GM20431 (cell line): ENCODE measurements around the gene SLC25A22.

Experiments
- in situ Hi-C: fragments of 300-500 bp; cut with MseI, MboI; formaldehyde crosslinking; loops from one replicate; pipeline ENCODE4 v1.15.0; 2020; ENCODE audit warnings: low sequenced_read_pairs; ENCODE audit not compliant: unreplicated experiment

The SLC25A22 gene

DNA sequence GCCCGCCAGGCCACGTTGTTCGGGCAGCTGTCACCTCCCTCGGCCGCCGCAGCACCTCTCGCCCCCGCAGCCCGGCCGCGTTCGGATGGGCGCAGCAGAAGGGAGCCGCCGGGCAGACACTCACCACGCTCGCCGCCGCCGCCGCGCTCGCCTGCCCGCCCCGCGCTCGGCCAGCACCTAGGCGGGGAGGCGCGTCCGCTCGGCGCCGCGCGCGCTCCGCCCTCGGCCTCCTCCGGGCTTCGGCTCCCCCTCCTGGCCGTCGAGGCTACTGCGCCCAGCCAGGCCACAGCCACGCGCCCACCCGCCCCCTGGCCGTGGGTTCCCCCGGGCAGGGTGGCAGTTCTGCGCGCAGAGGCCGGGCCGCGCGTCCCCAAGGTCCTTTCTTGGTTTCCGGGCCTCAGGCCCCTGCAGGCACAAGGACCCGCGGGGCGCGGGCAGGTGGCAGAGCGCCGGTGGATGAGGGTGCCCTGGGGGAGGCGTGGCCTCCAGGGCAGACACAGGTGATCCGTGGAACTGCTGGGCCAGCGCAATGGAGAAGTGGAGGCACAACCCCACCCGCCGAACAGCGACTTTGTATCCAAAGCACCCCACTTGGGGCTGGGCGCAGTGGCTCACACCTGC, at the start of gene SLC25A22:
Gene SLC25A22 (minus strand): TSS at position 189 of the 621 bp plus-strand sequence. CDS start 3,275 bp downstream, outside the sequence.
- in situ Hi-C loops = no loop called here

DNA sequence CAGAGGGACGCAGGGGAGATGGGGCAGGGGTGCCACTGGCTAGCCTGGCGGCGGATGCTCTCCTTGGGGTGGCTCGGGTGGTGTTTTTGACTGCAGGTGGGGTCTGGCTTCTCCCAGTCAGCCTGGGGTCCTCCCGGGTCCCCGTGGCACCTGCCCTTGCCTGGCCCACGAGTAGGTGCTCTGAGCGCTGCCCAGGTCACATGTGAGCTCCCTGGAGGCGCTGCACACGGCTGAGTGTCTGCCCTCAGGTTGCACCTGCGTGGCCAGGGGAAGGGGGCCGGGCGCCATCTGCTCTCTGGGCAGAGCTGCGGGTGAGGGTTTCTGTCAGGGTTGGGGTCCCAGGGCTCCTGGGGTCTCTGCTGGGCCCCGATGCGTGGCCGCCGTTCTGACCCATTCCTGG, 49.8 kb upstream of the SLC25A22 start:
- in situ Hi-C loops = no loop called here

DNA sequence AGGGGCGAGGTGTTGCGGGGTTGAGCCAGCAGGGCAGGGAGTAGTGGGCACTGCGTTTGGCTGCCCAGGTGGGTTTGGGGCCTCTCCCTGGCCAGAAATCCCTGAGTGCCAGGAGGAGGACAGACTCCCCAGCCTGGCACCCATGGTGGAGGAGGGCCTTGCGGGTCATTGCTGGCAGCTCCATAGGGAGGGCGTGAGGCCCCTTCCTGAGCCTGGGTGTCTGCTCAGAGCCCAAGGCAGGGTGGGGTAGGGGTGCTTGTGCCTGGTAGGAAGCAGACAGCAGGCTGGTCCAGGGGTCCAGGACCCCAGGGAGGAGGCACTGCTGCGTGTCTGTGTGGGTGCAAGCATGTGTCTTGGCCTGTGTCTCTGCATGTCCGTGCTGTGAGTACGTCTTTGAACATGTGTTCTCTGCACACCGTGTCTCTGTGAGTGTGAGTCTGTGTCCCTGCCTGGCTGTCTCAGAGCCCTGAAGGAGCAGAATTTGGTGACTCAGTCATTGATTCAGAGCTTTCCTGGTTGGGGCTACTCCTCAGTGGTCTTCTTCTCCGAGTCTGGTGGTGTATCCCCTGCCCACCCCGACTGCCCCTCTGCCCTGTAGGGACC, 48.5 kb upstream of the SLC25A22 start:
- in situ Hi-C loops = no loop called here

DNA sequence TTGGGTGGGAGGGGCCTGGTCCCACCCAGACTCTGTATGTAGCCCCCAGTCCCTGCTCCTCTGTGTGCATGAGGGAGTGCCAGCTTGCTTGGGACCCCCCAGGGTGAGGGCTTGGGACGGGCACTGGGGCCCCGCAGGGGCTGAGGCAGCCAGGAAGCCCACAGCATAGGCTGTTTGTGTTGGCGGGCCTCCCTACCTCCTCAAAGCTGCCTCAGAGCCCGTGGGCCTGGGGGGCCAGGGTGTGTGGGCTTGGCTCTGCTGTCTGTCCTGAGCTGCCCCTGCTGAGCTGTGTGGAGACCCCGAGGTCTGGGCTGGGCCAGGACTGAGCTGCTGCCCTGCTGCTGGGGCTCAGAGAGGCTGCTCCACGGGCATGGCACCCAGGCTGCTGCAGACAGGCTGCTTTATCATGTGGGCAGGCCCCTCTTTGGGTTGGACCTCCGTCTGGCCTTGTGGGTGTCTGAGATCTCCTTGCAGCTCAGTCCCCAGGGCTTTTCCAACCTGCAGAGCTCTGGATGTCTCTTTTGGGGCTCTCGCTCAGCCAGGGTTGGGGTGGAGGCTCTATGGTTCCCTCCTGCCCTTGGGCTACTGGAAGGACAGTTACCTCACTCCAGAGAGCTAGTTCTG, 47.9 kb upstream of the SLC25A22 start:
- in situ Hi-C loops = no loop called here

DNA sequence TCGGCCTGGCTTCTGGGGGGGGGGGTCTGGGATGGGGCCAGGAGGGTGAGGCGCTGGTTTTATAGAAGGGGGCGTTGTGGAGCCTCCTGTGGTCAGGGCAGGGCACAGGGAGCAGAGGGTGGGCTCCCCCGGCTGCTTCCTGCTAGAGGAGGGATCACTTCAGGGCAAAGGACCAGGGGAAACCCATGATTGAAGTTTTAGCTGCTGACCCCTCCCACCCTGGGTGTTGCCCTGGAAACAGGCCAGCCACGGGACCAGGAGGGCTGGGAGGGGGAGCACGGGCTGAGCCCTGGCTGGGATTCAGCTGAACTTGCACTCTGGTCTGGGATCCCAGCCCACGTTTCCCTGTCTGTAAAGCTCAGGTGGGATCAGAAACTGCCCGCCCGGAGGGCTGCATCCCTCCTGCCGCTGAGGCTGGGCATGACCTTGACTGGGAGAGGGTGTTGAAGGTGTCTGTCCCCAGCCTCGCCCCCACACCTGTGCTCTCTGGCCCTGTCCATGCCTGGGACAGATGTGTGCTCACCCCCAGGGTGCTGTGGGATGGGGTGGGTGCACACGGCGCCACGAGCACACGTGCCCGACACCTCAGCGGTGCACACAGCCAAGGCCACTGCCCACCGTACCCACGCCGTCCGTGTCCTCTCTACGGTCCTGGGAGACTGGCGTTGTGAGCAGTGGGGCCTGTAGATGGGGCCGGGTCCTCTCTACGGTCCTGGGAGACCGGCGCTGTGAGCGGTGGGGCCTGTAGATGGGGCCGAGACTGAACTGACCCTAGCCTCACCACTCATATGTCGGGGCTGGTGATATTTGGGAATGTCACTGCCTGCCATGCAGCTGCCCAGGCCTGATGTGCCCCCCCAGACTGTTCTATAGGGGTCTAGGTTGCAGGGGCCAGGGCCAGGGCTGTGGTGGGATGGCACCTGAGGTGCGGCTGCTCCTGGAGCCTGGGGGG, 46.9 kb upstream of the SLC25A22 start:
- in situ Hi-C loops = no loop called here

DNA sequence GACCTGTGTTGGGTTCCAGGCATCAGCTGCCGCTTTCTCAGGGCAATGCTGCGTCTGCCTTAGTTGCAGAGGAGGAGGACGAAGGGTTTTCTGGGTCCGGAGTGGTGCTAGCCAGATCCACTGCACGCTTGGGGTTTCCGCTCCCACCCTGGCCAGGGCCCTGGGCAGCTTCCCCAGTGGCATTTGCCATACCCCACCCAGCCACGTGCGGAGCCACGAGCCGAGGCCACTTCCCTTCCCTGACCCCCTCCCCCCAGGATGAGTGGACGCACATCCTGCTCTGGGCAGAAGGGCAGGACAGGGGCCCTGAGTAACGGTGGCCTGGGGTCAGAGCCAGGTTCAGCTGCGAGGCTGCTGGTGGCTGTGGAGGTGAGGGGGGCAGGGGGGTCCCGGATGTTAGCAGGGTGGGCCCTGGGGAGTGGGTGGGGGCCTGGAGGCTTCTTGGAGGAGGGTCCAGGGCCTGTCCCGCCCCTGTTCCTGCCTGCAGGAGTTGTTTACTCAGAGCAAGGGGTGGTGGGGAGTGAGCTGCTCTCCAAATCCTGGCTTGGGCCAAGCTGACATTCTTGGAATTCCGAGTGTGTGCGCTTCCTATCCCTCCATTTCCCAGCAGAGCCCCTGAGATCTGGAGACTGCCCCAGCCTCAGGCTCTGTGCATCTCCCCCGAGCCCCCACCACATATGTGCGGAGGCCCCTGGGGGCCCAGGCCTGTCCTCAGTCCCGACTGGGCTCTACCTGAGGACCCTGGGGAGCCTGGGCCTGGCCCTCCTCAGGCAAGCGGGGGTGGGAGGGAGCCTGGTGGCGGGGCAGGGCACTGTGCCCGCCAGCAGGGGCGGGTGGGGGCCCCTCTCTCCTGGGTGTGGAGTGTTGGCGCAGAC, 46.0 kb upstream of the SLC25A22 start:
- in situ Hi-C loops = no loop called here

DNA sequence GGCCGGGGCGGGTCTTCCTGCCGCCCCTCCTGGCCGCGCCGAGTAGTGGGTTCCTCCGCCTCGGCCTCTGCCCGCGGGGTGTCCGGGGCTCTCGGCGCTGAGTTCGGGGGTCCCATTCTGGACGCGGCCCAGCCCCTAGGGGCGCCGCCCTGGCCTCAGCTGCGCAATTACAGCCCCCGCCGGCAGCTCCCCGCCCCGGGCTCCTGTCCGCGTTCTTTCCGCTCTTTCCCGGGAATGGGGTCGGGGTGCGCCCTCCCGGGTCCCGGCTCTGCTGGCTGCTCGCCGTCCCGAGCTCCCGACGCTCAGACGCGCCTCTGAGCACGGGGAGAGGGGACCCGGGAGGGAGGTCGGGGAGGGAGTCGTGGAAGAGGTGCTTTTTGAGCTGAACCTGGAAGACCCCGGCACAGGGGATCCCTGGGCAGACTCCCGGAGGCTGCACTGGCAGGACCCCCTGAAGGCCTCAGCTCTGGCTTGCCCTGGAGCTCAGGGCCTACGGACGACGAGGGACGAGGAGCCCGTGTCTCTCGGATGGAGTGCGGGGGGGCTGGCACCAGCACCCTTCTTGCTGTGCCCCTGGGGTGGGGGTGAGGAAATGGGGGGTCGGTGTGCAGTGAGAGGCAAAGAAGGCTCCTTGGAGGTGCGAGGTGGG, 45.1 kb upstream of the SLC25A22 start:
- in situ Hi-C loops = no loop called here

DNA sequence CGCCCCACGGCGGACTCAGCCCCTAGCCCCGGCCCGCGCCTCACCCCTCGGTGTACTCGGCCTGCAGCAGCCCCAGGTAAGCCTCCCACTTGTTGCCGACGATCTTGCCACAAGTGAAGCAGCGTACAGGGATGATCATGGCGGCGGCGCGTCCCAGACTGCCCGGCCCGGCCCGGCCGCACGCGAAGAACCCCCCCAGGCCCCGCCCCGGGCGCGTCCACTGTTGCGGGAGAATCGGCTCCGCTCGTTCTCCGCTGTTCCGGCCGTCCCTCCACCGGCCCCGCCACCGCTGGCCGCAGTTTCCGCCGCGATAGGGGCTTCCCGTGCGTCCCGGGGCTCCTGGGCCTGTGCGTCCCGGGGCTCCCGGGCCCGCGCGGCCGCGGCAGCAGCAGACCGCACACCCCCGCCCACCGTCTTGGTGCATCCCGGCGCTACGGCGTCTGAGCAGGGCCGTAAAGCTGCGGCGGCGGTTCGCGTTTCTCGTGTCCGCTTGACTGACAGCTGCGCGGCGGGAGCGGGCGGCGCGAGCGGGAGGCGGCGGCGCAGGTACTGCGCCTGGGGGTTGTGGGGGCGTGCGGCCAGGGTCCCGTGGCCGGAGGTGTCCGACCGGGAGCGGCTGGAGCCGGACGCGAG, 44.4 kb upstream of the SLC25A22 start, which contains the start of the genes POLR2L and TSPAN4:
Gene POLR2L (minus strand): TSS at position 160 of the 633 bp plus-strand sequence. CDS start 21 bp downstream, at position 139.
Gene TSPAN4 (plus strand): TSS at position 483 of the 633 bp plus-strand sequence. CDS start 7,453 bp downstream, outside the sequence.
- in situ Hi-C loops = no loop called here

DNA sequence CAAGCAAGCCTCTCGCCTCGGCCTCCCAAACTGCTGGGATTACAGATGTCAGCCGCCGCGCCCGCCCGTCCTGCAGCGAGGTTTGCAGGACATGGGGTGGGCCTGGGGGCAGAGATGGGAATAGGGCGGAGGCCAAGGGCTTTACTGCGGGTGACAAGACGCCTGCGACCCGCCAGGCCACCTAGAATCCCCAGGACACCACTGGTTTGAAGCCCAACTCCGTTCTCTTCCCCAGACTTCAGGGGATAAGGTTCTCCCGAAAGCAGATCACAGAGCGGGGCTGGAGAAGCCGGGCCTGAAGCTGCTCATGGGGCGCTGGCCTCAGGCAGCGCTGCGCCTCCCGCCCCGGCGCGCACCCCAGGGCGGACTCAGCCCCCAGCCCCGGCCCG, 43.9 kb upstream of the SLC25A22 start:
- in situ Hi-C loops = no loop called here

DNA sequence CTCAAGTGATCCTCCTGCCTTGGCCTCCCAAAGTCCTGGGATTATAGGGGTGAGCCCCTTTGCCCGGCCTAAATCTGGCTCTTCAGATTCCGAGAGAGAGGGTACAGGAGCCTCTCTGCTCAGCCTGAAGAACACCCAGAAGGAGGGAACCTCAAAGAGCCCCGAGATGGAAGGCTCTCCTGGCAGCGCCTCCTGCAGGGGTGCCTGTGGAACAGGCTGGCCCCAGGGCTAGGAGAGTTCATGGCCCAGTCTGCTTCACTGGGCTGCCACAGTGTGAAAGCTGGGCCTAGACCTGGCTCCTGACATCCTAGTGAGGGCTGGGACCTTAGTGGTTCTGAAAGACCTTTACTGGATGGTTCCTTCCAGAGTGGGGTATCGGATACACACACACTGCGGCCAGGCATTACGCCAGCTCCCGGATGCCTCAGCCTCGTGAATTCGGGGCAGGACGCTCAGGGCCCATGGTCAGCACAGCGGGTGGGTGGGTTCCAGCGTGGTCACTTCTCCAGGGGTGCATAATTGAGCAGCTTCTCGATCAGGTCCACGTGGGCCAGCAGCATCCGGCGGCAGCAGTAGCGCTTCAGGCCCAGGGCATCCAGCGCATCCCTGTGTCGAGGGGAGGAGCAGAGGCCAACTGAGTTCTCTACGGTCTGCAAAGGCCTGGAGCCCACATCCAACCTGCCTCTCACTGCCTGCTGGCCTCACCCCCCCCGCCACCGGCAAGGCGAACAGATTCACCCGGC, 42.0 kb upstream of the SLC25A22 start:
- in situ Hi-C loops = no loop called here

DNA sequence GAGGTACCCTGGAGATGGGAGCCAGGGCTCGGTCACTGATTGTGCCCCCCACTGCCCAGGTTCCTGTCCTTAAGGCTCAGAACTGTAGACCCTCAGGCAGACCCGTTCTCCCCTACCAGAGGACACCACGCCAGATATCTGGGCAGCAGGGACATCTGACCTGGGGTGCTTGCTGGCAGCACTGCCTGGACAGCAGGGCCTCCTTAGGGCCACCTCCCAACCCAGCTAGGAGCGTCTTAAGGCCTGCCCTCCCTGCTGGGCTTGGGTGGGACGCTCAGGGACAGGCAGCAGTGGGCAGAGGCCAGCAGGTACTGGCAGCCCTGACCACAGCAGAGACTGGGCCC, 41.2 kb upstream of the SLC25A22 start:
- in situ Hi-C loops = no loop called here

DNA sequence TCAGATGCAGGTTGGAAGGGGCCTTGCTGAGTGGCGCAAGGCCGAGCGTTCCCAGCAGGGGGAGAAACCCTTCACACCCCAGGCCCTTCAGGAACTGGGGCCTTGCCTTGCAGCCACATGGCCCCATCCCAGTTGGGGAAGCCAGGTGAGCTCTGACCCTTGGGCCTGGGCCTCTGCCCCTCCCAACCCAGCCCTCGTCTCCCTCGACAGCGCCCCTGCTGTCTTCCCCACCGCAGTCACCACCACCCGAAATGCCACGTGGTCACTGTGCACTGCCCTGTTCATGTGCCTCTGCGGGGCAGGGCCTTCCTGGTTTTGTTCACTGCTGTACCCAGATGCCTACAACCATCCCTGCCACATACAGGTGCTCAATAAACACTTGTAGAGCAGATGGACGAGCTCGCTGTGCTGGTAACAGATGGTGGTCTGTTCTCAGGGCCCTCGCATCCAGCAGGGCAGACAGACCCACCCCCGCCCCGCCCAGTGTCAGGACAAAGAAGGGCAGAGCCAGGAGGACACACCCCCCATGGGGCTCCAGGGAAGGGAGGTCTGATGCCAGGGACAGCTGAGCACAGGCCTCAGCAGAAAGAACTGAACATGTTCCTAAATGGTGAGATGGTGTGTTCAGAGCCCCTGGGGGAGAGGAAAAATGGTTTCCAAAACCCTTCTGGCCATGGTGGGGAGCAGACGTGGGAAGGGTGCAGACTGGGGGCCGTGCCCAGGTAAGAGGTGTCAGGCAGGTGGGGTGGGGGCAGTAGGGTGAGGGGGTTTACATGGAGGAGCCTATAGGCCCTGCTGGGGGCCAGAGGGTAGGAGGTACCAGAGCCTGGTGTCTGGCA, 40.6 kb upstream of the SLC25A22 start:
- in situ Hi-C loops = no loop called here

DNA sequence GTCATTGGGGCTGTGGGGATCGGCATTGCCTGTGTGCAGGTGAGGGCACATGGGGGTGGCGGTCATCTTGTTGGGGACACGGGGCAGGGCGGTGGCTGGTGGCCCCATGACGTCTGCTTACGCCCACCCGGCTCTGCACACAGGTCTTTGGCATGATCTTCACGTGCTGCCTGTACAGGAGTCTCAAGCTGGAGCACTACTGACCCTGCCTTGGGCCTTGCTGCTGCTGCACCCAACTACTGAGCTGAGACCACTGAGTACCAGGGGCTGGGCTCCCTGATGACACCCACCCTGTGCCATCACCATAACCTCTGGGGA, 39.9 kb upstream of the SLC25A22 start:
- in situ Hi-C loops = no loop called here

DNA sequence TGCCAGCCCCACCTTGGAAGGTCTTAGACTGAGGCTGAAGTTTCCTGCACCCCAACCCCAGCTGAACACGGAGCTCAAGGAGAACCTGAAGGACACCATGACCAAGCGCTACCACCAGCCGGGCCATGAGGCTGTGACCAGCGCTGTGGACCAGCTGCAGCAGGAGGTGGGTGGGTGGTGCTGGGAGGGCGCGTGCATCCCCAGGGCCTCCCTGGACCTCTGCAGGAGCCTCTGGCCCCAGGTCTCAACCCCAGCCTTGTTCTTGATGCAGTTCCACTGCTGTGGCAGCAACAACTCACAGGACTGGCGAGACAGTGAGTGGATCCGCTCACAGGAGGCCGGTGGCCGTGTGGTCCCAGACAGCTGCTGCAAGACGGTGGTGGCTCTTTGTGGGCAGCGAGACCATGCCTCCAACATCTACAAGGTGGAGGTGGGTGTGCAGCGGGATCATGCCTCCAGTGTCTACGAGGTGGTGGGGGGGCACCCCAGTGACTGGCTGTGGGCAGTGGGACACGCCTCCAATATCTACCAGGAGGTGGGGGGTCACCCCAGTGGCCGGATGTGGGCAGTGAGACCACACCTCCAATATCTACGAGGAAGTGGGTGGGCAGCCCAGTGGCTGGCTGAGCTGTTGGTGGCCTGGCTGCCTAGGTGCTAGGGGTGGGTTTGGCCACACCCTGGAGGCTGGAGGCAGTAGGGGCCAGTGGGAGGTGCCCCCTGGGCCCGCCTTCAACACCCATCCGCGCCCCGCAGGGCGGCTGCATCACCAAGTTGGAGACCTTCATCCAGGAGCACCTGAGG, 39.3 kb upstream of the SLC25A22 start:
- in situ Hi-C loops = no loop called here

DNA sequence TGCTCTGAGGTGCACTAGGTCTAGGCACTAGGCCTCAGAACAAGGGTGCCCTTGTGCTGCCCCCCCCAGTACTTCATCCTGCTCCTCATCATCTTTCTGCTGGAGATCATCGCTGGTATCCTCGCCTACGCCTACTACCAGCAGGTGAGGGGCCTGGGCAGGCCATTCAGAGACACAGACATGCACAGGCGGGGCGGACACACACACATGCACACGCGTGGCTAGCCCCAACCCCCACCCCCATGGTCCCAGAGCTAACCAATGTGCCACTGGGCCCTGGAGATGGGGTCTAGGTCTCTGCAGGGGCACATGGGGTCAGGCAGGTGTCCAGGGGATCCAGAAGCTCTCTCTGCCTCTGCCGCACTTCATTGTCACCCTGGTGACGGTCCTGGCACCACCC, 38.6 kb upstream of the SLC25A22 start:
- in situ Hi-C loops = no loop called here

DNA sequence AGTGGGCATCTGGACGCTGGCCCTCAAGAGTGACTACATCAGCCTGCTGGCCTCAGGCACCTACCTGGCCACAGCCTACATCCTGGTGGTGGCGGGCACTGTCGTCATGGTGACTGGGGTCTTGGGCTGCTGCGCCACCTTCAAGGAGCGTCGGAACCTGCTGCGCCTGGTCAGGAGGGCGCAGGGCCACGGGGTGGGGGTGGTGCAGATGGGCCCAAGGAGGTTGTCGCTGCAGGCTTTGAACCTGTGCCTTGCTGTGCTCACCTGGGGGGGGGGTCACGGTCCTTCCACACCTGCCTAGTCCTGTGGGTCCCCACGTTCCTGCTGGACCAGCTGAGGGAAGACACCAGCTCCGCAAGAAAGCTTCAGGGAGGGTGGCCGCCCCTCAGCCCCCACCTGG, 38.2 kb upstream of the SLC25A22 start:
- in situ Hi-C loops = no loop called here
